Measurements from ENCODE around the gene NAP1L1. TPM values are rescaled to one million over a fixed set of nuclear protein-coding genes. Genes with fewer than 3 reads are reported as not detected.

The NAP1L1 gene
- total RNA-seq, 4 donors from 2014 or later = 175 to 544 (median 399) TPM

GRCh38 chr12:76049575-76050251, 34.8 kb downstream of the NAP1L1 start:
- H3K27me3 ChIP-seq = no peaks in the 10 kb centered on the region
- H3K4me1 ChIP-seq = no peaks in the 10 kb centered on the region
- H3K9me3 ChIP-seq = no peaks in the 10 kb centered on the region
- no peaks in the 10 kb centered on the region for H3K36me3 ChIP-seq
- intact Hi-C loops (cut with DNase I; ENCODE audit: low total_unique reads) = no loop called here
- DNase-seq = no peak
- TF ChIP-seq, protein P1, sequence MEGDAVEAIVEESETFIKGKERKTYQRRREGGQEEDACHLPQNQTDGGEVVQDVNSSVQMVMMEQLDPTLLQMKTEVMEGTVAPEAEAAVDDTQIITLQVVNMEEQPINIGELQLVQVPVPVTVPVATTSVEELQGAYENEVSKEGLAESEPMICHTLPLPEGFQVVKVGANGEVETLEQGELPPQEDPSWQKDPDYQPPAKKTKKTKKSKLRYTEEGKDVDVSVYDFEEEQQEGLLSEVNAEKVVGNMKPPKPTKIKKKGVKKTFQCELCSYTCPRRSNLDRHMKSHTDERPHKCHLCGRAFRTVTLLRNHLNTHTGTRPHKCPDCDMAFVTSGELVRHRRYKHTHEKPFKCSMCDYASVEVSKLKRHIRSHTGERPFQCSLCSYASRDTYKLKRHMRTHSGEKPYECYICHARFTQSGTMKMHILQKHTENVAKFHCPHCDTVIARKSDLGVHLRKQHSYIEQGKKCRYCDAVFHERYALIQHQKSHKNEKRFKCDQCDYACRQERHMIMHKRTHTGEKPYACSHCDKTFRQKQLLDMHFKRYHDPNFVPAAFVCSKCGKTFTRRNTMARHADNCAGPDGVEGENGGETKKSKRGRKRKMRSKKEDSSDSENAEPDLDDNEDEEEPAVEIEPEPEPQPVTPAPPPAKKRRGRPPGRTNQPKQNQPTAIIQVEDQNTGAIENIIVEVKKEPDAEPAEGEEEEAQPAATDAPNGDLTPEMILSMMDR (IDR thresholded peaks at IDR 0.05) = no peak
- H3K27ac ChIP-seq = no peak overlapping the region
- no peak overlapping the region for H3K4me3 ChIP-seq

- H3K4me3 ChIP-seq = no peak overlapping the region
- H3K9me3 ChIP-seq = no peaks in the 10 kb centered on the region
- intact Hi-C loops (cut with DNase I; ENCODE audit: low total_unique reads) = no loop called here
- H3K27ac ChIP-seq = no peak overlapping the region
- H3K27me3 ChIP-seq = no peaks in the 10 kb centered on the region
- H3K36me3 ChIP-seq = no peaks in the 10 kb centered on the region
- H3K4me1 ChIP-seq = no peaks in the 10 kb centered on the region
- no peak for DNase-seq
- TF ChIP-seq, protein P1 (IDR thresholded peaks at IDR 0.05) = no peak
- TF ChIP-seq POLR2A (IDR thresholded peaks at IDR 0.05) = no peak
Observed at GRCh38 chr12:76047742-76048141, 36.7 kb downstream of the NAP1L1 start.

DNA sequence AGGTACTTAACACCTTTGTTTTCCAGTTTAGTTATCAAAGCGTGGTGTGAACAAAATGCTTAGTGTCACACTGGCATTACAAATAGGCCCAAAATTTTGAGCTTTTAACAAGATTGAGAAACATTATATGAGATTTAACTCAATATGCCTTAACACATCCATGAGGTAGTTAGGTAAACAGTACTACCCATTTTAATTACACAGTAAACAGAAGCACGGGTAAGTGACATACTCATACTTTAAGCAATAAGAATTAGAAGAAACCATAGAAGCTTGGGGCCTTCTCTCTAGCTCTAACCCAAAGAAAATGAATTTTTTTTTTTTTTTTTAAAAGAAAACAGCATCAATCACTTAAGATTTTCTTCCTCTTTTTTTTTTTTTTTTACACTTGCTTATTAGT, 37.4 kb downstream of the NAP1L1 start:
- Histone ChIP-seq H3K27ac (no peak overlapping the region), H3K36me3 (no peaks in the 10 kb centered on the region), H3K27me3 (no peaks in the 10 kb centered on the region), H3K4me3 (no peak overlapping the region), H3K4me1 (no peaks in the 10 kb centered on the region), H3K9me3 (no peaks in the 10 kb centered on the region)
- TF ChIP-seq, protein P1 (IDR thresholded peaks at IDR 0.05) = no peak
- no peak for TF ChIP-seq POLR2A (IDR thresholded peaks at IDR 0.05)
- intact Hi-C loops (cut with DNase I; ENCODE audit: low total_unique reads) = no loop called here
- DNase-seq = no peak

- intact Hi-C loops (cut with DNase I; ENCODE audit: low total_unique reads) = no loop called here
- Histone ChIP-seq H3K4me3 (no peak overlapping the region), H3K27ac (no peak overlapping the region), H3K4me1 (no peaks in the 10 kb centered on the region), H3K27me3 (no peaks in the 10 kb centered on the region), H3K36me3 (no peaks in the 10 kb centered on the region), H3K9me3 (no peaks in the 10 kb centered on the region)
- no peak for TF ChIP-seq POLR2A (IDR thresholded peaks at IDR 0.05)
- TF ChIP-seq, protein P1 (IDR thresholded peaks at IDR 0.05) = no peak
- no peak for DNase-seq
Observed at GRCh38 chr12:76043377-76043776, 41.1 kb downstream of the NAP1L1 start.

- intact Hi-C loops (cut with DNase I; ENCODE audit: low total_unique reads) = no loop called here
- DNase-seq = no peak
- Histone ChIP-seq H3K27ac (no peak overlapping the region), H3K36me3 (no peaks in the 10 kb centered on the region), H3K4me1 (no peaks in the 10 kb centered on the region), H3K9me3 (no peaks in the 10 kb centered on the region), H3K4me3 (no peak overlapping the region), H3K27me3 (no peaks in the 10 kb centered on the region)
- TF ChIP-seq, protein P1 (IDR thresholded peaks at IDR 0.05) = no peak
- no peak for TF ChIP-seq POLR2A (IDR thresholded peaks at IDR 0.05)
Observed at GRCh38 chr12:76042147-76042546, 42.3 kb downstream of the NAP1L1 start.

Measured in uterus (tissue), 4 donors.